WTC11 (cell line): ENCODE measurements around the gene DCAF5. TPM values are rescaled to one million over a fixed set of nuclear protein-coding genes. Genes with fewer than 3 reads are reported as not detected.

ENCODE experiments used
- ATAC-seq: fragments of 200-7000 bp; cut with Tn5 transposase; 2 replicates; pipeline ENCODE4 v1.10.0; 2021; ENCODE audit warnings: mild to moderate bottlenecking, moderate library complexity
- CTCF ChIA-PET: fragments of 300-600 bp; sonication (Branson Sonifier 250); formaldehyde crosslinking; loops from one replicate; lab custom pipeline; 2021; ENCODE audit warnings: antibody characterized with exemption; lab: Charles Lee
- POLR2A ChIA-PET: fragments of 350-600 bp; sonication (Branson Sonifier 250); formaldehyde crosslinking; loops from one replicate; lab custom pipeline; 2021; ENCODE audit warnings: antibody characterized with exemption; lab: Charles Lee
- DNase-seq: peaks from one replicate; pipeline ENCODE4 v3.0.0; 2021; ENCODE audit warnings: low spot score
- H3K27ac Mint-ChIP-seq: 2 replicates; pipeline ENCODE4 v1.8.0; 2021; ENCODE audit warnings: mixed read lengths
- H3K27me3 Mint-ChIP-seq: 2 replicates; pipeline ENCODE4 v1.8.0; 2021; ENCODE audit warnings: low read depth, mild to moderate bottlenecking, moderate library complexity, mixed read lengths
- H3K36me3 Mint-ChIP-seq: 2 replicates; pipeline ENCODE4 v1.8.0; 2021; ENCODE audit warnings: mixed read lengths
- H3K4me1 Mint-ChIP-seq: 2 replicates; pipeline ENCODE4 v1.8.0; 2022; ENCODE audit warnings: mixed read lengths
- H3K4me3 Mint-ChIP-seq: 2 replicates; pipeline ENCODE4 v1.8.0; 2021; ENCODE audit warnings: mild to moderate bottlenecking, moderate library complexity, mixed read lengths
- H3K9me3 Mint-ChIP-seq: 2 replicates; pipeline ENCODE4 v1.8.0; 2021; ENCODE audit warnings: mixed read lengths
- CREB1 ChIP-seq: sonication (generic); formaldehyde crosslinking; IDR thresholded peaks from 2 replicates; pipeline ENCODE4 v1.8.0; 2023; ENCODE audit warnings: mild to moderate bottlenecking, missing genetic modification reagents
- CREM ChIP-seq: sonication (generic); formaldehyde crosslinking; IDR thresholded peaks from 2 replicates; pipeline ENCODE4 v1.8.1; 2022; ENCODE audit warnings: mild to moderate bottlenecking, missing genetic modification reagents, moderate library complexity
- ESRRA ChIP-seq: sonication (generic); formaldehyde crosslinking; IDR thresholded peaks from 2 replicates; pipeline ENCODE4 v1.8.1; 2022; ENCODE audit warnings: mild to moderate bottlenecking, missing genetic modification reagents, borderline replicate concordance
- FOXJ3 ChIP-seq: sonication (generic); formaldehyde crosslinking; IDR thresholded peaks from 2 replicates; pipeline ENCODE4 v1.9.0; 2021; ENCODE audit warnings: missing genetic modification reagents, mild to moderate bottlenecking, borderline replicate concordance
- GRHL2 ChIP-seq: fragments of 250-450 bp; sonication (Bioruptor Pico); IDR thresholded peaks from 2 replicates; pipeline ENCODE4 v1.8.0; 2022; ENCODE audit warnings: mild to moderate bottlenecking, moderate library complexity; ENCODE audit not compliant: insufficient replicate concordance, severe bottlenecking
- IRF2 ChIP-seq: sonication (generic); formaldehyde crosslinking; IDR thresholded peaks from 2 replicates; pipeline ENCODE4 v1.8.0; 2022; ENCODE audit warnings: low read depth, missing genetic modification reagents, borderline replicate concordance
- MYBL2 ChIP-seq: sonication (generic); formaldehyde crosslinking; IDR thresholded peaks from 2 replicates; pipeline ENCODE4 v1.8.1; 2023; ENCODE audit warnings: mild to moderate bottlenecking, moderate library complexity, missing genetic modification reagents
- NFYB ChIP-seq: sonication (generic); formaldehyde crosslinking; conservative IDR thresholded peaks from 2 replicates; pipeline ENCODE4 v1.8.0; 2022; ENCODE audit warnings: low read depth, missing genetic modification reagents
- SMAD3 ChIP-seq: sonication (generic); formaldehyde crosslinking; IDR thresholded peaks from 2 replicates; pipeline ENCODE4 v1.8.0; 2022; ENCODE audit warnings: missing genetic modification reagents, mild to moderate bottlenecking, borderline replicate concordance
- ZBTB21 ChIP-seq: sonication (generic); formaldehyde crosslinking; IDR thresholded peaks from 2 replicates; pipeline ENCODE4 v1.8.1; 2023; ENCODE audit warnings: mild to moderate bottlenecking, missing genetic modification reagents, borderline replicate concordance
- ZNF416 ChIP-seq: fragments of 250-450 bp; sonication (Bioruptor Pico); IDR thresholded peaks from 2 replicates; pipeline ENCODE4 v1.9.0; 2021; ENCODE audit warnings: mild to moderate bottlenecking, inconsistent platforms
- total RNA-seq: library from RNA; stranded (reverse); gene quantifications from 3 replicates; pipeline ENCODE4 v1.2.3, GENCODE V29; 2021
- TF ChIP-seq, protein P1 (sequence below): fragments of 200-600 bp; IDR thresholded peaks from 2 replicates; pipeline ENCODE4 v1.8.0; 2022; ENCODE audit warnings: antibody characterized with exemption
- TF ChIP-seq, protein P2 (sequence below): sonication (generic); formaldehyde crosslinking; IDR thresholded peaks from 2 replicates; pipeline ENCODE4 v1.8.1; 2023; ENCODE audit warnings: mild to moderate bottlenecking, missing genetic modification reagents
- TF ChIP-seq, protein P3 (sequence below): sonication (generic); formaldehyde crosslinking; IDR thresholded peaks from 2 replicates; pipeline ENCODE4 v1.8.1; 2023; ENCODE audit warnings: mild to moderate bottlenecking, missing genetic modification reagents
- TF ChIP-seq, protein P4 (sequence below): fragments of 250-450 bp; sonication (Bioruptor Pico); IDR thresholded peaks from 2 replicates; pipeline ENCODE4 v2.1.2; 2022; ENCODE audit warnings: mild to moderate bottlenecking, moderate library complexity
- TF ChIP-seq, protein P5 (sequence below): sonication (generic); formaldehyde crosslinking; IDR thresholded peaks from 2 replicates; pipeline ENCODE4 v1.8.1; 2022; ENCODE audit warnings: missing genetic modification reagents, borderline replicate concordance

The DCAF5 gene
- total RNA-seq, 1 experiment from 2014 or later, result 30.3 TPM

DNA sequence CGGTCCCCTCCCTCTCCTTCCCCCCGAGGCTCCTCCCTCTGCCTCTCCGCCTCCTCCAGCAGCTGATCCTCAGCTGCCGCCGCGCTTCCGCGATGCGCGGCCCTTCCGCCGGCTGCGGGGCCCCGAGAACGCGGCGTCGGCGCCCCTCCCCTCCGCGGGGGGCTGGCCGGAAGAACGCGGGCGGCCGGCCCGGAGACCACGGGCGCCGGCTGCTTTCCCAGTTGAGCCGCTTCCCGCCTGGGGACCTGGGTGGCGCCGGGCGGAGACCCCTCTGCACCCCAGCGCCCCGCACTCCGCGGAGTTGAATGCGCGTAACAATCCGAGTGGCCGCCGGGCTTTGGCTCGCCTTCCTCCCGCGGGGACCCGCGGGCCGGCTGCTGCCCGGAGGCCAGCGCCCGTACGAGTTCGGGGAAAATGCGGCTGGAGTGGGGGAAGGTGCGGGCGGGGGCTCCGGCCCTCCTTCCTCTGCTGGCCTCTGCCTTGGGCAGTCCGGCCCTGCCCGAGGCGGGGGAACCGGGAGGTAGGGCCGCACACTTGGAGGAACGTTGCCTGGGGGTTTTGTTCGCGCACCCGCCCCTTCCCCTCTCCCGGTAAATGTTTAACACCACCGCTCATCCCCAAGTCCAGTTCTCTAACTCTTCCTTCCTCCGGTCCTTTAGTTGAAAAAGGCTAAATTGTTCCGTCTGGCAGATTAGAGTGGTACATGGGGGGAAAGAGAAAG, 393 bp upstream of the DCAF5 start (continued):
- TF ChIP-seq, protein P1, sequence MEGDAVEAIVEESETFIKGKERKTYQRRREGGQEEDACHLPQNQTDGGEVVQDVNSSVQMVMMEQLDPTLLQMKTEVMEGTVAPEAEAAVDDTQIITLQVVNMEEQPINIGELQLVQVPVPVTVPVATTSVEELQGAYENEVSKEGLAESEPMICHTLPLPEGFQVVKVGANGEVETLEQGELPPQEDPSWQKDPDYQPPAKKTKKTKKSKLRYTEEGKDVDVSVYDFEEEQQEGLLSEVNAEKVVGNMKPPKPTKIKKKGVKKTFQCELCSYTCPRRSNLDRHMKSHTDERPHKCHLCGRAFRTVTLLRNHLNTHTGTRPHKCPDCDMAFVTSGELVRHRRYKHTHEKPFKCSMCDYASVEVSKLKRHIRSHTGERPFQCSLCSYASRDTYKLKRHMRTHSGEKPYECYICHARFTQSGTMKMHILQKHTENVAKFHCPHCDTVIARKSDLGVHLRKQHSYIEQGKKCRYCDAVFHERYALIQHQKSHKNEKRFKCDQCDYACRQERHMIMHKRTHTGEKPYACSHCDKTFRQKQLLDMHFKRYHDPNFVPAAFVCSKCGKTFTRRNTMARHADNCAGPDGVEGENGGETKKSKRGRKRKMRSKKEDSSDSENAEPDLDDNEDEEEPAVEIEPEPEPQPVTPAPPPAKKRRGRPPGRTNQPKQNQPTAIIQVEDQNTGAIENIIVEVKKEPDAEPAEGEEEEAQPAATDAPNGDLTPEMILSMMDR, result no peak
- no peak for TF ChIP-seq CREM
- TF ChIP-seq, protein P2, sequence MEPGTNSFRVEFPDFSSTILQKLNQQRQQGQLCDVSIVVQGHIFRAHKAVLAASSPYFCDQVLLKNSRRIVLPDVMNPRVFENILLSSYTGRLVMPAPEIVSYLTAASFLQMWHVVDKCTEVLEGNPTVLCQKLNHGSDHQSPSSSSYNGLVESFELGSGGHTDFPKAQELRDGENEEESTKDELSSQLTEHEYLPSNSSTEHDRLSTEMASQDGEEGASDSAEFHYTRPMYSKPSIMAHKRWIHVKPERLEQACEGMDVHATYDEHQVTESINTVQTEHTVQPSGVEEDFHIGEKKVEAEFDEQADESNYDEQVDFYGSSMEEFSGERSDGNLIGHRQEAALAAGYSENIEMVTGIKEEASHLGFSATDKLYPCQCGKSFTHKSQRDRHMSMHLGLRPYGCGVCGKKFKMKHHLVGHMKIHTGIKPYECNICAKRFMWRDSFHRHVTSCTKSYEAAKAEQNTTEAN (CRISPR knock-in tag), result no peak
- no peak for TF ChIP-seq NFYB
- TF ChIP-seq ESRRA (CRISPR knock-in tag), result no peak
- TF ChIP-seq CREB1 (CRISPR knock-in tag), result no peak
- no peak for TF ChIP-seq FOXJ3 (CRISPR knock-in tag)
- no peak for TF ChIP-seq ZNF416
- TF ChIP-seq, protein P3, sequence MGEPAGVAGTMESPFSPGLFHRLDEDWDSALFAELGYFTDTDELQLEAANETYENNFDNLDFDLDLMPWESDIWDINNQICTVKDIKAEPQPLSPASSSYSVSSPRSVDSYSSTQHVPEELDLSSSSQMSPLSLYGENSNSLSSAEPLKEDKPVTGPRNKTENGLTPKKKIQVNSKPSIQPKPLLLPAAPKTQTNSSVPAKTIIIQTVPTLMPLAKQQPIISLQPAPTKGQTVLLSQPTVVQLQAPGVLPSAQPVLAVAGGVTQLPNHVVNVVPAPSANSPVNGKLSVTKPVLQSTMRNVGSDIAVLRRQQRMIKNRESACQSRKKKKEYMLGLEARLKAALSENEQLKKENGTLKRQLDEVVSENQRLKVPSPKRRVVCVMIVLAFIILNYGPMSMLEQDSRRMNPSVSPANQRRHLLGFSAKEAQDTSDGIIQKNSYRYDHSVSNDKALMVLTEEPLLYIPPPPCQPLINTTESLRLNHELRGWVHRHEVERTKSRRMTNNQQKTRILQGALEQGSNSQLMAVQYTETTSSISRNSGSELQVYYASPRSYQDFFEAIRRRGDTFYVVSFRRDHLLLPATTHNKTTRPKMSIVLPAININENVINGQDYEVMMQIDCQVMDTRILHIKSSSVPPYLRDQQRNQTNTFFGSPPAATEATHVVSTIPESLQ (CRISPR knock-in tag), result no peak
- TF ChIP-seq SMAD3 (CRISPR knock-in tag), result no peak
- TF ChIP-seq, protein P4, sequence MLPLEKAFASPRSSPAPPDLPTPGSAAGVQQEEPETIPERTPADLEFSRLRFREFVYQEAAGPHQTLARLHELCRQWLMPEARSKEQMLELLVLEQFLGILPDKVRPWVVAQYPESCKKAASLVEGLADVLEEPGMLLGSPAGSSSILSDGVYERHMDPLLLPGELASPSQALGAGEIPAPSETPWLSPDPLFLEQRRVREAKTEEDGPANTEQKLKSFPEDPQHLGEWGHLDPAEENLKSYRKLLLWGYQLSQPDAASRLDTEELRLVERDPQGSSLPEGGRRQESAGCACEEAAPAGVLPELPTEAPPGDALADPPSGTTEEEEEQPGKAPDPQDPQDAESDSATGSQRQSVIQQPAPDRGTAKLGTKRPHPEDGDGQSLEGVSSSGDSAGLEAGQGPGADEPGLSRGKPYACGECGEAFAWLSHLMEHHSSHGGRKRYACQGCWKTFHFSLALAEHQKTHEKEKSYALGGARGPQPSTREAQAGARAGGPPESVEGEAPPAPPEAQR, result no peak
- TF ChIP-seq, protein P5, sequence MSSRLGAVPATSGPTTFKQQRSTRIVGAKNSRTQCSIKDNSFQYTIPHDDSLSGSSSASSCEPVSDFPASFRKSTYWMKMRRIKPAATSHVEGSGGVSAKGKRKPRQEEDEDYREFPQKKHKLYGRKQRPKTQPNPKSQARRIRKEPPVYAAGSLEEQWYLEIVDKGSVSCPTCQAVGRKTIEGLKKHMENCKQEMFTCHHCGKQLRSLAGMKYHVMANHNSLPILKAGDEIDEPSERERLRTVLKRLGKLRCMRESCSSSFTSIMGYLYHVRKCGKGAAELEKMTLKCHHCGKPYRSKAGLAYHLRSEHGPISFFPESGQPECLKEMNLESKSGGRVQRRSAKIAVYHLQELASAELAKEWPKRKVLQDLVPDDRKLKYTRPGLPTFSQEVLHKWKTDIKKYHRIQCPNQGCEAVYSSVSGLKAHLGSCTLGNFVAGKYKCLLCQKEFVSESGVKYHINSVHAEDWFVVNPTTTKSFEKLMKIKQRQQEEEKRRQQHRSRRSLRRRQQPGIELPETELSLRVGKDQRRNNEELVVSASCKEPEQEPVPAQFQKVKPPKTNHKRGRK (CRISPR knock-in tag), result no peak
- TF ChIP-seq GRHL2, result no peak
- TF ChIP-seq IRF2 (CRISPR knock-in tag), result no peak
- TF ChIP-seq ZBTB21 (CRISPR knock-in tag), result no peak

DNA sequence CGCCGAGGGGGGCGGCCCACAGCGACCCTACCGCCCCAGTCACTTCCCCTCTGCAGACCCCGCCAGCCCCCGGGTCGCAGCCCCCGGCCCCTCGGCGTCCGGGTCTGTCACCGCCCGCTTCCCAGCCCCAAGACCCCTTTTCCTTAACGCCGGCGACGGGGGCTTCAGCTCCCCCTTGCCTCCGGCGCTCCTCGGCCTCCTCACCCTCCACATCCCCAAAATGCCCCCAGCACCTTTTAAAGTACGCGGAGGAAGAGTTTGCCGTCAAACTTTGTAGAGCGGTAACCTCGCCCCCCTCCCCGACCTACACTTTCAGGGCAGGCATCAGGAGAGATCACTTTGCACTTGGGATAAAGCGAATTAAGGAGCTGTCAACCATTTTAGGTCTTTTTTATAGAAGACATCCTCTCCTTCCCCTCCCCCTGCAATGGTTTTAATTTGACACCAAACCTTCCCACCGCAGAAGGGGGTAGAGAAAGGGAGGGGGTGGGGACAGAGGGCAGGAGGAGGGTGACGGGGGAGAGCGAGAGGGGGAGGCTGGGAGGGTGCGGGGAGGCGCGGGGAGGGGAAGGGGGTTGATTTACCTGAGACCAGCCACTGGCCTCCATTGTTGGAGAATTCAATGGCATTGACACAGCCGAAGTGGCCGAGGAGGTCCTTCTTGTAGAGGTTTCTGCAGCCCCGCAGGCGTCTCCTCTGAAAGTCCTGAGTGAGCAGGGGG, 578 bp downstream of the DCAF5 start:
- Mint-ChIP-seq H3K4me1 (peaks cover 28% of the 10 kb centered on the region), H3K4me3 (peak overlapping the region; percentile 84), H3K36me3 (peaks cover 4% of the 10 kb centered on the region; the same call in 1 of the 2 replicates), H3K27ac (peak overlapping the region; percentile 65), H3K9me3 (no peaks in the 10 kb centered on the region), H3K27me3 (peaks cover 14% of the 10 kb centered on the region)
- ChIA-PET POLR2A (interaction anchor here (0.6 to 0.7 kb wide), 3 partner anchors 13 to 39 kb away, joined by 3 read pairs; partner anchors contain the start of gene EXD2), CTCF (interaction anchor here (0.7 to 4.7 kb wide), 24 partner anchors 9 to 307 kb away, joined by 3 to 71 read pairs (median 4); partner anchors contain the start of genes EXD2 and GALNT16)
- peak; percentile 43 for DNase-seq
- peak; percentile 9 for ATAC-seq
- TF ChIP-seq MYBL2 (CRISPR knock-in tag) (0 out of 2 replicates have a peak, but pooled peaks have one; percentile 38), NFYB (no peak)
